HUDEP-2 (cell line): ENCODE results near the gene SP2.
"Not testable (repeated sequence)": the region's sequence is repeated elsewhere in the genome, so short reads cannot be mapped to it uniquely, and the experiment has no call there.

ENCODE experiments used
- DNase-seq, 76 experiments: peaks; one replicate each; lab custom pipeline; 2025; ENCODE audit not compliant: unreplicated experiment in 76 of 76; lab: John Stamatoyannopoulos, UW

Gene SP2

GRCh38 chr17:47917581-47917980, 21.5 kb downstream of the SP2 start:
- no peak for DNase-seq

- no peak for DNase-seq
These were observed 22.0 kb downstream of the SP2 start for GRCh38 chr17:47918006-47918405.

- DNase-seq, result no peak
These were observed 23.0 kb downstream of the SP2 start for GRCh38 chr17:47918991-47919390.

DNA sequence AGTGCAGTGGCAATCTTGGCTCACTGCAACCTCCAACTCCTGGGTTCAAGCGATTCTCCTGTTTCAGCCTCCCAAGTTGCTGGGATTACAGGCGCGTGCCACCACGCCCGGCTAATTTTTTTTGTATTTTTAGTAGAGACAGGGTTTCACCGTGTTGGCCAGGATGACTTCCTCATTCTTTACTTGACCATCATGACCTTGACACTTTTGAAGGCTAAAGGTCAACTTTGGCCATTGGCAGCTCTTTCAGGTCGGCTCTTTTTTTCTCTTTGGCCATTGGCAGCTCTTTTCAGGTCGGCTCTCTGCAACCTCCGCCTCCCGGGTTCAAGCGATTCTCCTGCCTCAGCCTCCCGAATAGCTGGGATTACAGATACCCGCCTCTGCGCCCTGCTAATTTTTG, 23.9 kb downstream of the SP2 start:
- not testable (repeated sequence) for DNase-seq

- no peak for DNase-seq
These were observed 29.0 kb downstream of the SP2 start for GRCh38 chr17:47924785-47925677.

DNA sequence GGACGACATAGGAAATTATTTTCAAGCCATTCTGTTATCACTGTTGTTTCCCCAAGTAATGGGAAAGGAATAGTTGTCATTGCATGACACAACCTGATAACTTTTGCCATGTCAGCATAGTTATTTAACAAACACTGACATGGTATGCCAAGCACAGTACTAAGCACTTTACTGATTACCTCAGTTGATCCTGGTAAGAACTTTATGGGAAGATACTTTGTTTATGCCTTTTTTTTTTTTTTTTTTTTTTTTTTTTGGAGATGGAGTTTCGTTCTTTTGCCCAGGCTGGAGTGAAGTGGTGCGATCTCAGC, 29.6 kb downstream of the SP2 start:
- DNase-seq, result no peak

DNA sequence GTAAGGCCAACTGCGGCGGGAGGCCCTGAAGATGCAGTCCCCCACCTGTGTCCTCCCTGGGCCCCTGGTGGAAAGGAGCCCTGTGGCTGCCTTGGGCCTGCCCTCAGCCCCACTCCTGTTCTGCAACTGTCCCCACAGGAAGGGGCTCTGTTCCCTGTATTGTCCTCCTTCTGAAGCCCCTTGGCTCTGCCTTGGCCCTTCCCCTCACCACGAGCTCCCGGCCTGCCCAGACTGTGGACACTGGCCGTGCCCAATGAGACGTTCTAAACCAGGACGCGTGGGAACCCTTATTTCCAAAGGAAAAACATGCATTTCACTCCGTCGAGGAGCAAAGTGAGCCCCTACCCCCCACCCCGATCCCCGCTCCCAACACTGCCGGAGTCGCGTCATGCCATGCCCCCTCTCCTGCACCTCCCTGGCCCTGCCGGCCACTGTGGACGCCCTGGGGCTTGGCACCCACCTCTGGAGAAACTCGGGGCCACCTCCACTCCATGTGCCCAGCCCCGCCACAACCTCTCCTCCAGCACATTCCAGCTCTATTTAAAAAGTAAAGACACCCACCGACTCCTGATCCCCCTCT, 31.9 kb downstream of the SP2 start:
- DNase-seq, result no peak

GRCh38 chr17:47928415-47928814, 32.4 kb downstream of the SP2 start:
- no peak for DNase-seq

DNA sequence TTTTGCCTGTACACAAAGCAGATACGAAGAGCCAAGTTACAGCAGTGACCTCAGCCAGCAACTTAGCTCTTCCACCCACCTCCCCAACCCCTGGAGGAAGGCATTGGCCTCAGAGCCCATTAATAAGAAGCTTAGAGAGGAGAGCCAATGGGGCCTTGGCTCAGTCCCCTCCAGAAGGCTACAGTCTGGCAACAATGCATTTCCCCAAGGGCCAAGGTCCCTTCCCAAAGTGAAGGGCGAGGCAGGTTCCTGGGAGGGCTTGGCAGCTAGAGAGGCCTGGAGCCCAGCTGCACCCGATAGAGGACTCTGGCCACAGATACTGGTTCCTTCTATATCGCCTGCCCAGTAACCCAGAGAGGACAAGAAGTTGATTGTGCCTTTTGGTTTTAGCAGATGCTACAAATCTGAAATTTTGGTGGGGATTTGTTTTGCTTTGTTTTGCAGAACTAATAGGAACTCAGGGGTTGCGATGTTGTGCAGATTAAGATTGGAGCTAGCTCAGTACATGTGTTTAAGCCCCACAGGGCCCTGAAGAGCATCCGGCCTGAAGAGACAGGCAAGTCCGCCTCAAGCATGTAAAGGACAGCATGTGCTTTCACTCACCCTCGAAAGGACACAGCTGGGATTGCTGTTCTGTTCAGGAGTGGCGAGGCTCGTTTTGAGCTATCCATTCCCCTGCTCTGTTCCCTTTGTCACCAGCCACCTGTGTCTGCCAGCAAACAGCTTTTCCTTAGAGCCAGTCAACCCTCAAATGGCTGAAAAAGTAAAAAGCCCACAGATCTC, 33.4 kb downstream of the SP2 start:
- DNase-seq, result peak in 2 of 76 experiments; percentile 4 to 9

GRCh38 chr17:47931848-47932247, 35.8 kb downstream of the SP2 start:
- DNase-seq, result no peak

- peak in 1 of 76 experiments; percentile 16 for DNase-seq
These were observed 38.8 kb downstream of the SP2 start for GRCh38 chr17:47934856-47935255.

DNA sequence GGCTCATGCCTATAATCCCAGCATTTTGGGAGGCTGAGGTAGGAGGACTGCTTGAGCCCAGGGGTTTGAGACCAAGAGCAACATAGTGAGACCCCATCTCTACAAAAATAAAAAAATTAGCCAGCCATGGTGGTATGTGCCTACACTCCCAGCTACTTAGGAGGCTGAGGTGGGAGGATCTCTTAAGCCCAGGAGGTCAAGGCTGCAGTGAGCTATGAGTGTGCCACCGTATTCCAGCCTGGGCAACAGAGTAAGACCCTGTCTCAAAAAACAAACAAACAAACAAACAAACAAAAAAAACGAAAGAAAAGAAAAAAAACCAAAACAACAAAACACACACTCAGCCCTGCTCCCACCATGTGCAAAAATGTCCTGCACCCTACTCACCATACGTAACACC, 39.4 kb downstream of the SP2 start:
- not testable (repeated sequence) for DNase-seq

GRCh38 chr17:47935961-47936360, 39.9 kb downstream of the SP2 start:
- peak in 75 of 76 experiments; percentile 31 to 96 (median 88) for DNase-seq

DNA sequence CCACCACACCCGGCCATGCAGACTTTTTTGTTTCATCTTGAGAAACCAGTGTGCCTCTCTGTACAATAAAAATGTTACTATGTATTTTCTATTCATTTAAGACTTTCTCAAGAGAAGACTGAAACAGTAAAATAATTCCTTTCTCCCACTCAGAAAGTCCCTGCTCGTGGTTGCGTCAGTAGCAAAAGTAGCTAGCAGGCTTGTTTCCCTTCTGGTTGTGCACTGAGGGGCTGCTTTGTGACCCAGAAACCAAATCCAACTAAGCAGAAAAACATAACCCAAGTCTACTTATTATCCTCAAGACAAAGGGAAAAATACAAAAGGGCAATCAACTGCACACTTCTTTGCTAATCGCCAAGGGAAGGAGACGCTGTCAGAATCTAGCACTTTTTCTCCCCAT, 41.9 kb downstream of the SP2 start:
- no peak for DNase-seq

DNA sequence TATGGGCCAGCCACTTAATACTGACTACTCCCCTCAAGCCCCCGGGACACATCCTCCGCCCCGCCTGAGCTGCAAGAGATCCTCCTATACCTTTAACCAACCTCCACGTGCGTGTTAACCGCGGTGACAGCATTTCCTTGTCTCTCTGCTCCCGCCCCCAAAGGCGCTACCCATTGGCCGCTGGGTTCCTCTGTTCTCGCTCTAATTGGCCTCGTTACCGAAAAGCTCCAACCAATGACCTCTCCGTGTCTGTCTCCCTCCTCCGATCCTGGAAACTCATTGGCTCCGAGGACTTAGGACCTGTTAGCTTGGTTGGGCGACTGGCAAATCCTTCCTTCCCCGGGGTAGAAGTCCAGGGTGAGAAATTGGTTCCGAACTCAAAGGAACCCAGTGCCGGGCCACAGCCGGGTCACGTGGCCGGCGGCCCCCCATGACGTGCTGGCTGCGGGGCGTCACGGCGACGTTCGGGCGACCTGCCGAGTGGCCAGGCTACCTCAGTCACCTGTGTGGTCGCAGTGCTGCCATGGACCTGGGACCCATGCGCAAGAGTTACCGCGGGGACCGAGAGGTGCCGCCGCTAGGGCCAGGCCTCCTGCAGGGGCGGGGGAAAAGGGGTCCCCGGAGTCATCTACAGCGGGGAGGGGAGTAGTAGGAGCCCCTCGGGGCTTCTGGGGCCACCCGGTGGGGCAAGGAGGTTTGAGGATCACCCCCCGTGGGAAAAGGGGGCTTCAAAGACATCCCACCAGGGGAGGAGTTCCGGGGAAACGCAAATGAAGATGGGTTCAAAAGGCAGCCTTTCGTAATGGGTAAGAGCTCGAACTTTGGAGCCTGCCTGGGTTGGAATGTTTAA, 45.4 kb downstream of the SP2 start, which contains the start of gene PNPO:
Gene PNPO (plus strand): TSS at position 326 of the 850 bp plus-strand sequence. CDS start 105 bp downstream, at position 431.
- peak in 75 of 76 experiments; percentile 70 to 99 (median 96) for DNase-seq

- DNase-seq, result peak in 2 of 76 experiments; percentile 11 to 15
These were observed 46.1 kb downstream of the SP2 start for GRCh38 chr17:47942096-47942510.

DNA sequence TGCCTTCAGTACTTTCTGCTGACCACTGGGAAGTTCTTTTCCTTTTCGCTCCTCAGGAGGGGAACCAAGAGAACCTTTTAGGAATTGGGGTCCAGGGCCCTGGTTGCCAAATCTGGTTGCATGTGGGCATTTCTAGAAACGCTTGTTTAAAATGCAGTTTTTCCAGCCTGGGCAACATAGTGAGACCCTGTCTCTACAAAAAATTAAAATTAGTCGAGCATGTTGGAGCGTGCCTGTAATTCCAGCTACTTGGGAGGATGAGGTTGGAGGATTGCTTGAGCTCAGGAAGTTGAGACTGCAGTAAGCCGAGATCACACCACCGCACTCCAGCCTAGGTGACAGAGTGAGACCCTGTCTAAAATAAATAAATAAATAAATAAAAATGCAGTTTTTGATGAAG, 46.5 kb downstream of the SP2 start:
- no peak for DNase-seq

DNA sequence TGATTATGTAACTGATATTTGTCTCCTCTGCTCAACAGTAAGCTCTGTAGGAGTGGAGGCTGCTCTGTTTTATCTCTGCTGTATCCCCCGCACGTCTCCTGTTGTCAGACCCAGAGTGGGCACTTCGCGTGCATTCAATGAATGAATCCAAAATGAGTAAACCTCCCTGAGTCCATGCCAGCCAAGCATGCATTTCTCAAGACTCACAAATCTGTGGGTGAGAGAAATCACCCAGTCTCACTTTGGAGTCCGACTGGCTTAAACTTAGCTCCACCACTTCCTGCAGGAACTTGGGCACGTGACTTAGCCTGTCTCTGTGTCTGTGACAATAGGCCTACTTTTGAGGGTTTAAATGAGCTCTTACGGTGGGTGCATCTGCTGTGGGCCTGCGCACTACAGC, 49.0 kb downstream of the SP2 start:
- no peak for DNase-seq

GRCh38 chr17:47945529-47946508, 49.8 kb downstream of the SP2 start:
- DNase-seq, result no peak
